Esophagus squamous epithelium (tissue), 5 donors: Measurements from ENCODE around the gene UBE2C. TPM values are rescaled to one million over a fixed set of nuclear protein-coding genes. Genes with fewer than 3 reads are reported as not detected.

ENCODE experiments used
- DNase-seq: peaks from one replicate; lab custom pipeline; 2025; lab: John Stamatoyannopoulos, UW
- H3K27ac ChIP-seq, 4 donors: fragments of 200-600 bp; sonication (generic); one replicate each; pipeline ENCODE4 v1.5.1; 2016 to 2019; ENCODE audit warnings: mild to moderate bottlenecking in 1 of 4
- H3K27me3 ChIP-seq, 4 donors: fragments of 200-600 bp; sonication (generic); 1 replicate in 3 of 4; 2 replicates in 1 of 4; pipeline versions ENCODE4 v1.5.1 to v1.6.0; 2017 to 2021; ENCODE audit warnings: antibody characterized with exemption in 1 of 4
- H3K36me3 ChIP-seq, 3 donors: fragments of 200-600 bp; sonication (generic); one replicate each; pipeline ENCODE4 v1.5.1; 2016 to 2019
- H3K4me1 ChIP-seq, 3 donors: fragments of 200-600 bp; sonication (generic); one replicate each; pipeline ENCODE4 v1.5.1; 2017 to 2019
- H3K4me3 ChIP-seq, 4 donors: fragments of 200-600 bp; sonication (generic); 1 replicate in 3 of 4; 2 replicates in 1 of 4; pipeline ENCODE4 v1.5.1; 2016 to 2019; ENCODE audit warnings: mild to moderate bottlenecking in 2 of 4, moderate library complexity in 1 of 4
- H3K9me3 ChIP-seq, 3 donors: fragments of 200-600 bp; sonication (generic); one replicate each; pipeline ENCODE4 v1.5.1; 2016 to 2019
- POLR2A ChIP-seq, 4 donors: fragments of 450-650 bp; IDR thresholded peaks; one replicate each; pipeline ENCODE4 v1.6.1; 2017; ENCODE audit warnings: antibody characterized with exemption in 4 of 4, mild to moderate bottlenecking in 4 of 4, moderate library complexity in 3 of 4
- WGBS, 2 donors: methylation state at CpG; one replicate each; pipeline ENCODE4 v1.1.5; 2018; 5-methylcytosine and 5-hydroxymethylcytosine counted together
- intact Hi-C: fragments of 100-400 bp; cut with DNase I; formaldehyde crosslinking; loops from one replicate; pipeline ENCODE4 v1.15.0; 2022
- total RNA-seq, 4 donors: library from RNA; depleted of rRNA; stranded (reverse); fragments of >200 nt; gene quantifications; one replicate each; pipeline ENCODE4 v1.1.0, GENCODE V29; 2016
- TF ChIP-seq, protein P1 (sequence below), 6 experiments: fragments of 450-650 bp in 4 of 6; fragments of 200-600 bp in 2 of 6; sonication (generic) in 2 of 6; IDR thresholded peaks; one replicate each; pipeline ENCODE4 v1.5.1; 2016 to 2019; ENCODE audit warnings: antibody characterized with exemption in 6 of 6, mild to moderate bottlenecking in 4 of 6, moderate library complexity in 4 of 6
- donor health status: DM: yes; HTN: yes; CAD: no.

Gene UBE2C
- total RNA-seq, 4 donors from 2014 or later, result 17.4 to 54.4 (median 31.2) TPM

DNA sequence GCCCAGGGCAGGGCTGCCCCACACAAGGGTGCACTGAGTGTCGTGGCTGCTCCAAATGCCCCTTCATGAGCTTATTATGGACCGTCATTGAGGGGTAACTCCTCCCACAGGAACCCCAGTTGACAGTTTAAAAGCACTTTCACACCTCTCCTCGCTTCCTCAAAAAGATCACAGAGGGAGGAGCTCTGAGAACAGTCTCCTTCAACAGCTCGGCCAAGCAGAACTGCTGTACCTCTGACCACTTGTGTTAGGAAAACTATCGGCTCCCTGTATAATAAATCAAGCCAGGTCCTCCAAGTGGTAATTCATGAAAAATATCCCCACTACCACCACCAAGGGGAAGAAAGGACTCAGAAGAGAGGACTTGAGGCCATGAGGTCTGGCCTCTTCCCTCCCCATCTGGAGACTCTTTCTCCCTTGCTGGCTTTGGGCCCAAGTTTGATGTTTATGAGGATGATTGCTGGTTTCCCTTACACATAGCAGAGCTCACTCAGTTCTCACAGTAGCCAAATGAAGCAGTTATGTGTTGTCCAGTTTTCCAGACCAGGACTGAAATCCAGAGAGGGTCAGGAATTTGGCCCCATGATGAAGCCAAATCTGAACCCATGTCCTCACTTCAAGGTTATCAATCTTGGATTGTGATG, 29.8 kb downstream of the UBE2C start:
- Histone ChIP-seq H3K27ac (peak overlapping the region; percentile 5 to 59 (median 31)), H3K9me3 (no peaks in the 10 kb centered on the region), H3K4me1 (peaks cover 0 to 39% (median 0%) of the 10 kb centered on the region in 3 donors), H3K4me3 (no peak overlapping the region), H3K36me3 (peaks cover 22 to 98% (median 28%) of the 10 kb centered on the region in 3 donors), H3K27me3 (no peaks in the 10 kb centered on the region)
- DNase-seq, result no peak
- intact Hi-C loops, result no loop called here
- 53 to 59% methylated on average over 2 of the region's 5 CpGs for WGBS, 2 donors
- TF ChIP-seq POLR2A (IDR thresholded peaks at IDR 0.05), result no peak
- TF ChIP-seq, protein P1, sequence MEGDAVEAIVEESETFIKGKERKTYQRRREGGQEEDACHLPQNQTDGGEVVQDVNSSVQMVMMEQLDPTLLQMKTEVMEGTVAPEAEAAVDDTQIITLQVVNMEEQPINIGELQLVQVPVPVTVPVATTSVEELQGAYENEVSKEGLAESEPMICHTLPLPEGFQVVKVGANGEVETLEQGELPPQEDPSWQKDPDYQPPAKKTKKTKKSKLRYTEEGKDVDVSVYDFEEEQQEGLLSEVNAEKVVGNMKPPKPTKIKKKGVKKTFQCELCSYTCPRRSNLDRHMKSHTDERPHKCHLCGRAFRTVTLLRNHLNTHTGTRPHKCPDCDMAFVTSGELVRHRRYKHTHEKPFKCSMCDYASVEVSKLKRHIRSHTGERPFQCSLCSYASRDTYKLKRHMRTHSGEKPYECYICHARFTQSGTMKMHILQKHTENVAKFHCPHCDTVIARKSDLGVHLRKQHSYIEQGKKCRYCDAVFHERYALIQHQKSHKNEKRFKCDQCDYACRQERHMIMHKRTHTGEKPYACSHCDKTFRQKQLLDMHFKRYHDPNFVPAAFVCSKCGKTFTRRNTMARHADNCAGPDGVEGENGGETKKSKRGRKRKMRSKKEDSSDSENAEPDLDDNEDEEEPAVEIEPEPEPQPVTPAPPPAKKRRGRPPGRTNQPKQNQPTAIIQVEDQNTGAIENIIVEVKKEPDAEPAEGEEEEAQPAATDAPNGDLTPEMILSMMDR (IDR thresholded peaks at IDR 0.05), result no peak

DNA sequence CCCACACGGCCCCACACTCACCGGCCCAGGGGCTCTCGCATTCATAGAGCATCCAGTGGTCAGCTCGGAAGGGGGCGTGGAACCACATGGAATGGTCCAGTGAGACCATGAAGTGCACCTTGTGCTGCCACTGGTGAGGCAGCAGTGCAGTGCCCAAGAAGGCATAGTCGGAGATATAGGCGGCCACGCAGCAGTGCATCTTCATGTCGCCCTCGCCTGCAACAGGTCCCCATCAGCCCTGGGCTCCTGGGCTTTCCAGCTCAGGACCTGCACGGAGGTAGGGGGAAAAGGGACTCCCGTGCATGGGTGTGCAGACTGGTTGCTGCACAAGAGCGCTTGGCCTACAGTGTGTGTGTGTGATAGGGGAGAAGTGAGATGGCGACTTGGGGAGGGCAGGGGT, 31.1 kb downstream of the UBE2C start:
- peaks cover 0 to 37% (median 0%) of the 10 kb centered on the region in 3 donors for H3K4me1 ChIP-seq
- H3K27ac ChIP-seq, result peak overlapping the region in 2 of 4 donors; percentile 16 to 59
- intact Hi-C loops, result no loop called here
- H3K27me3 ChIP-seq, result no peaks in the 10 kb centered on the region
- TF ChIP-seq, protein P1 (IDR thresholded peaks at IDR 0.05), result no peak
- TF ChIP-seq POLR2A (IDR thresholded peaks at IDR 0.05), result no peak
- 87 to 95% methylated on average over 4 to 6 of the region's 14 CpGs for WGBS, 2 donors
- no peak for DNase-seq
- H3K36me3 ChIP-seq, result peaks cover 22 to 100% (median 28%) of the 10 kb centered on the region in 3 donors
- no peaks in the 10 kb centered on the region for H3K9me3 ChIP-seq
- no peak overlapping the region for H3K4me3 ChIP-seq

DNA sequence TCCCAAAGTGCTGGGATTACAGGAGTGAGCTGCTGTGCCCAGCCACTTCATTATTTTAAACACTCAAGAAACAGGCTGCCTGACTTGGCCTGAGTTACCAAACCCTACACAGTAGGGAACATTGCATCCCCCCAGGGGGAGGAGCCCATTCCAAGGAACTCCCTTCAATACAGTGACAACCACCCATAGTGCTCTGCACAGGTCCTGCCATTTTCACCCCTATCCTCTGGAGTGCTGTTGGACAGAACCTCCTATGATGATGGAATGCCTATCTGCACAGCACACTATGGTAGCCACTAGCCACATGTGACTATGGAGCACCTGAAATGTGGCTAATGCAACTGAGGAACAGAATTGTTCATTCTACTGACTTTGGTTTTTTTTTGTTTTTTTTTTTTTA, 33.0 kb downstream of the UBE2C start:
- TF ChIP-seq POLR2A (IDR thresholded peaks at IDR 0.05), result no peak
- TF ChIP-seq, protein P1 (IDR thresholded peaks at IDR 0.05), result no peak
- no peak for DNase-seq
- Histone ChIP-seq H3K27me3 (no peaks in the 10 kb centered on the region), H3K36me3 (peaks cover 17 to 100% (median 28%) of the 10 kb centered on the region in 3 donors), H3K9me3 (no peaks in the 10 kb centered on the region), H3K4me1 (peaks cover 0 to 37% (median 0%) of the 10 kb centered on the region in 3 donors), H3K4me3 (no peak overlapping the region), H3K27ac (no peak overlapping the region)
- intact Hi-C loops, result no loop called here

DNA sequence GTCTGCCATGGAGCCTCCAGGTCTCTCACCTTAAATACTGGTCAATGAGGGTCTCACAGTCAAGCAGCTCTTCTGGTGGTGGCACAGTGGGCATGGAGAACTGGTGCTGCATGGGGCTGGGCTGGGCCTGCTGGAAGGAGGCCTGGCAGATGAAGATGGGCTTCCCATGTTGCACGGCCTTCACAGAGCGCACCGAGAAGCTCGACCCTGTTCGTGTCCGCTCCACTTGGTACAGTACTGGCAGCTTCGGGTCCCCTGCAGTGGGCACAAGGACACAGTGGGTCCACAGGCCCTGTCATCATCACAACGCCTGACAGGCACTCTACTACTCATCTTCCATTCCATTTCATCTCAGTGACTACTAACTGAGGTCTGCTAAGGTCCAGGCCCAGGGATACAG, 36.0 kb downstream of the UBE2C start:
- peaks cover 10 to 100% (median 19%) of the 10 kb centered on the region in 3 donors for H3K36me3 ChIP-seq
- intact Hi-C loops, result no loop called here
- 94 to 95% methylated on average over 8 of the region's 8 CpGs for WGBS, 2 donors

More for the DNA sequence above, 36.0 kb downstream of the UBE2C start:
- no peaks in the 10 kb centered on the region for H3K9me3 ChIP-seq
- TF ChIP-seq, protein P1 (IDR thresholded peaks at IDR 0.05), result no peak
- no peak for TF ChIP-seq POLR2A (IDR thresholded peaks at IDR 0.05)
- H3K4me1 ChIP-seq, result peaks cover 0 to 8% (median 0%) of the 10 kb centered on the region in 3 donors
- no peak overlapping the region for H3K4me3 ChIP-seq
- no peak overlapping the region for H3K27ac ChIP-seq
- no peaks in the 10 kb centered on the region for H3K27me3 ChIP-seq
- no peak for DNase-seq
